ENCODE data around the gene FZD2.
A peak's percentile ranks its signal among the peaks of the same experiment; 100 is the strongest.
"Not testable (repeated sequence)": the region's sequence is repeated elsewhere in the genome, so short reads cannot be mapped to it uniquely, and the experiment has no call there.

FZD2 gene

GRCh38 chr17:44556832-44557606 lies at the start of gene FZD2:
Gene FZD2 (plus strand): TSS chr17:44557484. CDS start chr17:44557689, 205 bp downstream.
- DNase-seq (ENCODE audit: extremely low spot score, insufficient read length, low read depth) (peak; percentile 80), FAIRE-seq (peak; percentile 86)

GRCh38 chr17:44511241-44512134 lies 45.8 kb upstream of the FZD2 start:
- not testable (repeated sequence) for DNase-seq (ENCODE audit: extremely low spot score, insufficient read length, low read depth); FAIRE-seq

- FAIRE-seq (no peak), DNase-seq (ENCODE audit: extremely low spot score, insufficient read length, low read depth) (no peak)
Measured at GRCh38 chr17:44518032-44518431, 39.3 kb upstream of the FZD2 start.

DNA sequence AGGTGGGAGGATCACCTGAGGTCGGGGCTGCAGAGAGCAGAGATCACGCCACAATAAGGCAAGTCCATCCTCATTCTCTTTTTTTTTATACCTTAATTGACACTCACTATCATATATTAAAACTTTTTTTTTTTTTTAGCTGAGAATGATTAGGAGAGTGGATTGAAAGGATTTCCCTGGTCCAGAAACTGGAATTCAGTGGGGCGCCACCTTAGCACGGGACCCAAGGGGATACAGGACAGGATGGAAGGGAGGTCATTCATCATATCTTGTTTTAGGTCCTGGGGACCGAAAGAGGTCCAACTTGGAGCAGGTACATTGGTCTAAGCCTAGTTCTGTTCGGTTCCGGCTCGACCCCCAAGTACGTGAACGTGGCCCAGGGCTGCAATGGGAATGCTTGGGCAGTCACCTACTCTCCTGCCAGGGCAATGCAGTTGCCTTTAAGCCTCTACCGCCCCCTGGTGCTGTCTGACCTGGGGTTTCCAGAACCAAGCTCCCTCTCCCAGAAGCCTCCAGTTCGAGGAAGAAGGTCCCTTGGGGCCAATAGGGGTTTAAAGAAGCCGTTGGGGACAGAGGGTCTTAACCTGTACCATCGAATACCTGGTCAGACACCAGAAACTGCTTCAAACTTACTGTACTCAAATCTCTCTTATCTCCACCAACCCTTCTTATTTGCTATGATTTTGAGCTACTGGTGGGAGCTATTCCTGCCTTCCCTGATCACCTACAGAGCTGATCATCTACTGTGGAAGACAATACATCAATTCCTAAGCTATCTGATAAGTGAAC lies 34.2 kb upstream of the FZD2 start:
- FAIRE-seq (peak; percentile 53), DNase-seq (ENCODE audit: extremely low spot score, insufficient read length, low read depth) (peak; percentile 45)

DNA sequence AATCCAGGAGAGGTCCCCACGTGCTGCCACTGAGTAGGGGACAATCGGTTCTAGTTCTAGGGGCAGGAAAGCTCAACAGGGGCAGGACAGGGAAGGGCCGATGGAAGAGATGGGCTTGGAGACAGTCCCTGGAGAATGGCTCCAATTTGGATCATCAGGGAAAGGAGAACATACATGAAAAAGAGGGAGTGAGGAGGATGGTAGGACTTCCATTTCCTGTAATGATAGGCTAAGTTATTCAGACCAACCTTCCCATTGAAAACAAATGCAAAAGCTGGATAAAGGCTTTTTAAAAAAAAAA lies 33.7 kb upstream of the FZD2 start:
- FAIRE-seq (no peak), DNase-seq (ENCODE audit: extremely low spot score, insufficient read length, low read depth) (no peak)

DNA sequence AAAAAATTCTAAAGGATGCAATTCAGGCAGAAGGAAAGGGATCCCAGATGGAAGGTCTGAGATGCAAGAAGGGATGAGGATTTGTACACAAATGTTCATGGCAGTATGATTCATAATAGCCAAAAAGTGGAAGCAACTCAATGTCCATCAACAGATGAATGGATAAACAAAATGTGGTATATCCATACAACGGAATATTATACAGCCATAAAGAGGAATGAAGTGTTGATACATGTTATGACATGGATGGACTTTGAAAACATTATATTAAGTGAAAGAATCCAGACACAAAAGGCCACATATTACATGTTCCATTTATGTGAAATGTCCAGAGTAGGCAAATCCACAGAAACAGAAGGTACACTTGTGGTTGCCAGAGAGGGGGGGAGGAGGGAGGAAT lies 30.2 kb upstream of the FZD2 start:
- no peak for FAIRE-seq
- DNase-seq (ENCODE audit: extremely low spot score, insufficient read length, low read depth): no peak

DNA sequence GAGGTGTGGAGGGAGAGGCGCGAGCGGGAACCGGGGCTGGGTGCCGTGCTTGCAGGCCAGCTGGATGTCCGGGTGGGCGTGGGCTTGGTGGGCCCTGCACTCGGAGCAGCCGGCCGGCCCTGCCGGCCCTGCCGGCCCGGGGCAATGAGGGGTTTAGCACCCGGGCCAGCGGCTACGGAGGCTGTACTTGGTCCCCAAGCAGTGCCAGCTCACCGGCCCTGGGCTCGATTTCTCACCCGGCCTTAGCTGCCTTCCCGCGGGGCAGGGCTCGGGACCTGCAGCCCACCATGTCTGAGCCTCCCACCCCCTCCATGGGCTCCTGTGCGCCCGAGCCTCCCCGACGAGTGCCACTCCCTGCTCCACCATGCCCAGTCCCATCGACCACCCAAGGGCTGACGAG lies 29.3 kb upstream of the FZD2 start:
- DNase-seq (ENCODE audit: extremely low spot score, insufficient read length, low read depth): no peak

GRCh38 chr17:44529864-44530263 lies 27.4 kb upstream of the FZD2 start:
- DNase-seq (ENCODE audit: extremely low spot score, insufficient read length, low read depth) (no peak), FAIRE-seq (no peak)

More for the DNA sequence above, 29.3 kb upstream of the FZD2 start:
- FAIRE-seq: no peak

DNA sequence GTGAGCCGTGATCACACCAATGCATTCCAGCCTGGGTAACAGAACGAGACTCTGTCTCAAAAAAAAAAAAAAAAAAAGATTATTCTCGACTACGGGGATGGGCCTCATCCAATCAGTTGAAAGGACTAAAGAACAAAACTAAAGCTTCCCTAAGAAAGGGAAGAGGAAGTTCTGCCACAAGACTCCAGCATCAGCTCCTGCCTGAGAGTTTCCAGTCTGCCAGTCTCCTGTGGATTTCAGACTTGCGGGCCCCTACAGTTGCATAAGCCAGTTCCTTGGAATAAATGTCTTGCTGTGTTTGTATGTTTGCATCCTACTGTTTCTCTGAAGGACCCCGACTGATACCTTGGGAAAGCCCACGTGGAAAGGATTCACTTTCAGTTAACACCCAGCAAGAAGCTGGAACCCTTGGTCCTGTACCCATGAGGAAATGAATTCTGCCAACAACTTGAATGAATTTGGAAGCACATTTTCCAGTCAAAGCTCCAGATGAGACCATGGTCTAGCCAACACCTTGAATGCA lies 26.3 kb upstream of the FZD2 start:
- no peak for FAIRE-seq
- no peak for DNase-seq (ENCODE audit: extremely low spot score, insufficient read length, low read depth)

DNA sequence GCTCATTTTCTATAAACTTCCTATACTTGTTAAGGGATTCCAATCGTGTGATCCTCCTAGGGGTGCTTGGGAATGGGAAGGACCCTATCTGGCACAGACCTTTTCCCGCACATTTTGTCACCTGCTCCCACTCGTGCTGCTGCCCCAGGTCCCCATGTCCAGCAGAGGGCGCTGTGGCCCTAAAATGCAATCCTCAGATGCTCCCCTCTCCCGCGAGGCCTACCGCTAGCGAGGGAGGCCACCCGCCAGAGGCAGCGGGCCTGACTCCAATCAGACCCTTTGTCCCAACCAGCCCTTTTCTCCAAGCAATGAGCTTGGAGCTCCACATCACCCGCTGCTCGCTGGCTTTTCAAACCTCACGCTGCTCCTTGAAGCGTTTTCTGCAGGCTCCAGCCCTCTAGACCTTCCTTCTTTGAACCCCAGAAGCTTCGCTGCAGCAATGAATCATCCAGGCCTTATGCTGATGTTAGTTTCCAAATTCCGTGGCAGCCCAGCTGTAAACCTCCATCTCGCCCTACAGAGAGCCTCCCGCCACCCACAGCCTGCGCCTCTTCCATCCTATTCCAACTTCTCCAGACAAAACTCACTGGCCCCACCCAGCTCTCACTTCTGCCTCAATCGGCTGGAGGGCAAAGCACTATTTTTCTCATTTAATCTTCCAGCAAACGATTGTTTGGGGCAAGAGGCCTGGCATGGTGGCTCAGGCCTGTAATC lies 23.6 kb upstream of the FZD2 start:
- DNase-seq (ENCODE audit: extremely low spot score, insufficient read length, low read depth) (peak; percentile 83), FAIRE-seq (peak; percentile 86)

GRCh38 chr17:44536090-44536953 lies 21.0 kb upstream of the FZD2 start:
- FAIRE-seq (peak; percentile 44), DNase-seq (ENCODE audit: extremely low spot score, insufficient read length, low read depth) (no peak)

- DNase-seq (ENCODE audit: extremely low spot score, insufficient read length, low read depth); FAIRE-seq: not testable (repeated sequence)
Measured at GRCh38 chr17:44537922-44538321, 19.4 kb upstream of the FZD2 start.

- no peak for FAIRE-seq
- no peak for DNase-seq (ENCODE audit: extremely low spot score, insufficient read length, low read depth)
Measured at GRCh38 chr17:44539673-44540072, 17.6 kb upstream of the FZD2 start.

- no peak for DNase-seq (ENCODE audit: extremely low spot score, insufficient read length, low read depth)
- FAIRE-seq: no peak
Measured at GRCh38 chr17:44540246-44541084, 16.8 kb upstream of the FZD2 start.

- FAIRE-seq: no peak
- no peak for DNase-seq (ENCODE audit: extremely low spot score, insufficient read length, low read depth)
Measured at GRCh38 chr17:44541884-44542581, 15.3 kb upstream of the FZD2 start.

DNA sequence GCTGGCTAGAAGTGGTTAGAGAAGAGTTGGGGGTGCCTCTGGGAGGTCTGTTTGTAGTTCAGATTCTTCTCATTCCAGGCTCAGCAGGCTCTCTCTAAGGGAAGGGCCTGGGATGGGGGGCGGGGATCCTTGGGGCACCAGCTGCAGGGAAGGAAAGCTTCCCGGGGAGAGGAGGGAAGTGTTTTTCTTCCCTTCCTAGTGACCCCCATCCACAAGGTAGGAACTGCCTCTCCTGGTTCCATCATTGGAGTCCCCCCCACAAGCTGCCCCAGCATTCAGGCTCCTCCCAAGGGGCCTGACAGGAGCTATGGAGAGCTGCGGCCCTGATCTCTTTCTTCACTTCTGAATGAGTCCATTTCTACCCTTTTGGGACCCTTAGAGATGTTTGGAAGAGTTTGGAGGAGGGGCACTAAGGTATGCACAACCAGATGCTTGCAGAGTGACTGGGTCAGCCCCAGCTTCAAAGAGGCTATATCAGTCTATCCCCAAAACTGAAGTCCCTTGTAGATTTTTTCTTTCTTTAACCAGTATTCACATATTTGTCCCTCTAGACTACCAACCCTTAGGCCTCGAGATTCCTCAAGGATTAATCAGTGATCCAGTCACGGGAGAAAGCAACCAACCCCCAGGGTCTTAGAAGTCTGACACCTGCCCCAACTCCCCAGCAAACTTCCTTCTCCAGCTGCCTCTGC lies 13.9 kb upstream of the FZD2 start:
- DNase-seq (ENCODE audit: extremely low spot score, insufficient read length, low read depth) (no peak), FAIRE-seq (no peak)
